Activated CD8-positive, alpha-beta T cell treated with anti-CD3 and anti-CD28 coated beads for 36 hours (primary cell): Measurements from ENCODE around the gene TOR4A. TPM values are rescaled to one million over a fixed set of nuclear protein-coding genes. Genes with fewer than 3 reads are reported as not detected.

ENCODE experiments used
- ATAC-seq: fragments of 200-7000 bp; cut with Tn5 transposase; one replicate; pipeline ENCODE4 v1.10.0; 2021; ENCODE audit warnings: mild to moderate bottlenecking, moderate library complexity
- CTCF ChIA-PET: fragments of 350-600 bp; sonication (Branson Sonifier 250); formaldehyde crosslinking; loops from one replicate; lab custom pipeline; 2021; ENCODE audit warnings: antibody characterized with exemption; lab: Charles Lee
- POLR2A ChIA-PET: fragments of 350-600 bp; sonication (Branson Sonifier 250); formaldehyde crosslinking; loops from one replicate; lab custom pipeline; 2021; ENCODE audit warnings: antibody characterized with exemption; lab: Charles Lee
- DNase-seq: peaks from one replicate; pipeline ENCODE4 v3.0.0-alpha.2; 2020
- H3K27ac Mint-ChIP-seq: one replicate; pipeline ENCODE4 v1.8.0; 2021; ENCODE audit warnings: mild to moderate bottlenecking, mixed read lengths
- H3K27me3 Mint-ChIP-seq: one replicate; pipeline ENCODE4 v1.8.0; 2021; ENCODE audit warnings: mixed read lengths
- H3K36me3 Mint-ChIP-seq: one replicate; pipeline ENCODE4 v1.8.0; 2021; ENCODE audit warnings: low read depth, mixed read lengths
- H3K4me1 Mint-ChIP-seq: one replicate; pipeline ENCODE4 v1.8.0; 2021; ENCODE audit warnings: low read depth, mixed read lengths
- H3K4me3 Mint-ChIP-seq: one replicate; pipeline ENCODE4 v1.8.0; 2021; ENCODE audit warnings: mild to moderate bottlenecking, moderate library complexity, mixed read lengths
- H3K9me3 Mint-ChIP-seq: one replicate; pipeline ENCODE4 v1.8.0; 2021; ENCODE audit warnings: mixed read lengths
- CTCF ChIP-seq: fragments of 200-600 bp; IDR thresholded peaks from one replicate; pipeline ENCODE4 v1.8.0; 2022; ENCODE audit warnings: antibody characterized with exemption, mild to moderate bottlenecking
- intact Hi-C: fragments of 100-400 bp; cut with micrococcal nuclease; formaldehyde crosslinking; loops from one replicate; pipeline ENCODE4 v1.10.0; 2022
- total RNA-seq, 2 experiments: library from RNA; stranded (reverse); gene quantifications; one replicate each; pipeline ENCODE4 v1.2.3, GENCODE V29; 2021

Gene TOR4A
- total RNA-seq, 2 experiments from 2014 or later, result 2.9 to 3.0 TPM

- Mint-ChIP-seq H3K27ac (no peak overlapping the region), H3K4me1 (peaks cover 3% of the 10 kb centered on the region), H3K36me3 (no peaks in the 10 kb centered on the region), H3K27me3 (peaks cover 9% of the 10 kb centered on the region), H3K9me3 (no peaks in the 10 kb centered on the region), H3K4me3 (no peak overlapping the region)
- ChIA-PET CTCF (interaction anchor here (1.1 to 1.2 kb wide), 2 partner anchors 53 to 184 kb away, joined by 3 read pairs; partner anchors contain the start of gene NPDC1), POLR2A (interaction anchor here (2.3 kb wide), 1 partner anchor 10 kb away, joined by 8 read pairs; the partner anchor contains the start of gene TUBB4B)
- no peak for DNase-seq
- intact Hi-C loops, result loop anchor here (5.0 kb wide), 1 partner anchor 108 kb away; no protein-coding TSS in a partner anchor
- TF ChIP-seq CTCF, result no peak
- no peak for ATAC-seq
Measured at GRCh38 chr9:137229903-137230704, 47.4 kb upstream of the TOR4A start.

- H3K27ac Mint-ChIP-seq, result no peak within 1 kb of the TSS
- H3K4me1 Mint-ChIP-seq, result peaks cover 3% of the 10 kb centered on the region
- no peaks in the 10 kb centered on the region for H3K36me3 Mint-ChIP-seq
- intact Hi-C loops, result no loop called here
- CTCF ChIA-PET, result interaction anchor here (0.8 to 1.2 kb wide), 2 partner anchors 30 to 54 kb away, joined by 3 read pairs; partner anchors contain the start of gene TPRN
- ATAC-seq (no peak), DNase-seq (no peak)
- H3K27me3 Mint-ChIP-seq, result peaks cover 11% of the 10 kb centered on the region
- no peak within 1 kb of the TSS for H3K4me3 Mint-ChIP-seq
- H3K9me3 Mint-ChIP-seq, result no peaks in the 10 kb centered on the region
- POLR2A ChIA-PET, result interaction anchor here (2.3 kb wide), 1 partner anchor 10 kb away, joined by 8 read pairs; the partner anchor contains the start of gene TUBB4B
- TF ChIP-seq CTCF, result no peak
Measured at GRCh38 chr9:137230705-137231371, 46.7 kb upstream of the TOR4A start, which contains the start of gene SLC34A3. Gene SLC34A3 (plus strand): TSS chr9:137230901. CDS start chr9:137231703, 802 bp downstream.

GRCh38 chr9:137231372-137232039 is 46.0 kb upstream of the TOR4A start:
- ChIA-PET CTCF (interaction anchor here (0.8 kb wide), 1 partner anchor 31 kb away, joined by 3 read pairs; the partner anchor contains the start of gene TPRN), POLR2A (interaction anchor here (2.3 kb wide), 1 partner anchor 9 kb away, joined by 8 read pairs; the partner anchor contains the start of gene TUBB4B)
- peaks cover 3% of the 10 kb centered on the region for H3K4me1 Mint-ChIP-seq
- no peaks in the 10 kb centered on the region for H3K9me3 Mint-ChIP-seq
- peaks cover 11% of the 10 kb centered on the region for H3K27me3 Mint-ChIP-seq
- TF ChIP-seq CTCF, result no peak
- H3K36me3 Mint-ChIP-seq, result no peaks in the 10 kb centered on the region
- intact Hi-C loops, result no loop called here
- DNase-seq (no peak), ATAC-seq (no peak)
- no peak overlapping the region for H3K27ac Mint-ChIP-seq
- H3K4me3 Mint-ChIP-seq, result no peak overlapping the region

- CTCF ChIA-PET, result no interaction called here
- POLR2A ChIA-PET, result no interaction called here
- Mint-ChIP-seq H3K27me3 (peaks cover 11% of the 10 kb centered on the region), H3K4me3 (no peak overlapping the region), H3K4me1 (peaks cover 6% of the 10 kb centered on the region), H3K27ac (no peak overlapping the region), H3K36me3 (no peaks in the 10 kb centered on the region), H3K9me3 (no peaks in the 10 kb centered on the region)
- no peak for DNase-seq
- no peak for TF ChIP-seq CTCF
- intact Hi-C loops, result no loop called here
- ATAC-seq, result no peak
Measured at GRCh38 chr9:137232101-137232500, 45.4 kb upstream of the TOR4A start.
